ENCODE data around the gene PLK5.

Gene PLK5

DNA sequence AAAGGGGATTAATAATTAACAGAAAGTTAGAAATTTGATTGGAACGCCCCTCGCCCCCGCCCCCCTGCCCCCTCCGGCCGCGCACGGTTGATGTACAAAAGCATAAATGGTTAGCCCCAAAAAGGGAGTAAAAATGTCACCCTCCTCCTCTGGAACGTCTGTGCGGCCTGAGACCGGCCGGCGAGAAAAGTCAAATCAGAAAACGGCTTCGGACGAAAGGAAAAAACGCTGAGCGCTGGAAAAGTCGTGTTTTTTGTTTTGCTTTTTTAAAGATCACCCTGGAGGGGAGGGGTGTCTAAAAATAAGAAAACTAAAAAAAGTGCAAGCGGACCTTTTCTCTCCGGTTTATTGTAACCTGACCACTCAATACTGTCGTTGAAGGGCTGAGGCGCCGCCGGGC, 31.1 kb downstream of the PLK5 start:
- peaks cover 19% of the 10 kb centered on the region for H3K27me3 ChIP-seq
- no peak overlapping the region for H3K27ac ChIP-seq
- H3K4me3 ChIP-seq (ENCODE audit: low read depth in 1 of 2, low read length in 1 of 2) = no peak overlapping the region
- no peaks in the 10 kb centered on the region for H3K36me3 ChIP-seq
- no peaks in the 10 kb centered on the region for H3K4me1 ChIP-seq (ENCODE audit: control insufficient read depth in 1 of 2, insufficient read depth in 1 of 2, low read depth in 1 of 2, low read length in 1 of 2)
- TF ChIP-seq, protein P1, sequence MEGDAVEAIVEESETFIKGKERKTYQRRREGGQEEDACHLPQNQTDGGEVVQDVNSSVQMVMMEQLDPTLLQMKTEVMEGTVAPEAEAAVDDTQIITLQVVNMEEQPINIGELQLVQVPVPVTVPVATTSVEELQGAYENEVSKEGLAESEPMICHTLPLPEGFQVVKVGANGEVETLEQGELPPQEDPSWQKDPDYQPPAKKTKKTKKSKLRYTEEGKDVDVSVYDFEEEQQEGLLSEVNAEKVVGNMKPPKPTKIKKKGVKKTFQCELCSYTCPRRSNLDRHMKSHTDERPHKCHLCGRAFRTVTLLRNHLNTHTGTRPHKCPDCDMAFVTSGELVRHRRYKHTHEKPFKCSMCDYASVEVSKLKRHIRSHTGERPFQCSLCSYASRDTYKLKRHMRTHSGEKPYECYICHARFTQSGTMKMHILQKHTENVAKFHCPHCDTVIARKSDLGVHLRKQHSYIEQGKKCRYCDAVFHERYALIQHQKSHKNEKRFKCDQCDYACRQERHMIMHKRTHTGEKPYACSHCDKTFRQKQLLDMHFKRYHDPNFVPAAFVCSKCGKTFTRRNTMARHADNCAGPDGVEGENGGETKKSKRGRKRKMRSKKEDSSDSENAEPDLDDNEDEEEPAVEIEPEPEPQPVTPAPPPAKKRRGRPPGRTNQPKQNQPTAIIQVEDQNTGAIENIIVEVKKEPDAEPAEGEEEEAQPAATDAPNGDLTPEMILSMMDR (IDR thresholded peaks at IDR 0.05) = no peak
- H3K9me3 ChIP-seq = no peaks in the 10 kb centered on the region

DNA sequence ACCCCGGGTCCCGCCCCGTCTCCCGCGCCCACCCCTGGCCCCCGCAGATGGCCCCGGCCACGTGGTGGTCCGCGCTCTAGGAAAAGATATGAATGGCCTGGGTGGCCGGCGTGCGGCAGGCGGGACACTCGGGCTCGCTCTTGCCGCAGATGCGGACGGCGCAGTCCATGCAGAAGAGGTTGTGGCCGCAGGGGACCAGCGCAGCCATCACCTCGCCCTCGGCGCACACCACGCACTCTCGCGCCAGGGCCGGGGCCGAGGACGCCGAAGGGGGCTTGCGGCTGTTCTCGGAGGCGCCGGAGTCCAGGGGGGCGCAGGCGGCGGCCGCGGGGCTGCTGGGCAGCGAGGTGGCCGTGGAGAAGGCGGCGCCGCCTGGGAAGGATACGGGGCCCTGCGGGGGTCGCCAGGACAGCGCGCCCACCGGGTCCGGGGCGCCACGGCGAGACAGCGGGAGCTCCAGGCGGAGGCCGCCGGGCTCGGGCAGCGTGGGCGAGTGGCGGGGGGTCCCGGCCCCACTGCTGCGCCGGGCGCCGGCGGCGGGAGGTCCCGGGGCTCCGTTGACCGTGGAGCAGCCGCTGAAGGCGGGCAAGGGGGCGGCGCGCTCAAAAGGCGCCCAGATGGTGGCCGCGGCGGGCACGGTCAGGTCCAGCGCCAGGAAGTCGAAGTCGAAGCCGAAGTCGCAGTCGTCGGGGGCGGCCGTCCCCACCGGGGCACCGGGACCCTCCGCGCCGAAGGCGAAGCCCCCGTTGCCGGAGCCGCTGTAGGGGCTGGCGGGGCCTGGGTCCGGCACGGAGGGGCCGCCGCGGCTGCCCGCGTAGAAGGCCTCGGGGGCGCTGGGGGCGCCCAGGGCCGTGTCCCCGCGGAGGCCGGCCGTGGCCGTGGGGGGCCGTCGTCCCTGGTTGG, 31.9 kb downstream of the PLK5 start:
- H3K36me3 ChIP-seq = no peaks in the 10 kb centered on the region
- H3K9me3 ChIP-seq = no peaks in the 10 kb centered on the region
- H3K4me1 ChIP-seq (ENCODE audit: control insufficient read depth in 1 of 2, insufficient read depth in 1 of 2, low read depth in 1 of 2, low read length in 1 of 2) = no peaks in the 10 kb centered on the region
- H3K27me3 ChIP-seq = peaks cover 27% of the 10 kb centered on the region
- no peak overlapping the region for H3K27ac ChIP-seq
- H3K4me3 ChIP-seq (ENCODE audit: low read depth in 1 of 2, low read length in 1 of 2) = no peak overlapping the region
- TF ChIP-seq, protein P1 (IDR thresholded peaks at IDR 0.05) = no peak

DNA sequence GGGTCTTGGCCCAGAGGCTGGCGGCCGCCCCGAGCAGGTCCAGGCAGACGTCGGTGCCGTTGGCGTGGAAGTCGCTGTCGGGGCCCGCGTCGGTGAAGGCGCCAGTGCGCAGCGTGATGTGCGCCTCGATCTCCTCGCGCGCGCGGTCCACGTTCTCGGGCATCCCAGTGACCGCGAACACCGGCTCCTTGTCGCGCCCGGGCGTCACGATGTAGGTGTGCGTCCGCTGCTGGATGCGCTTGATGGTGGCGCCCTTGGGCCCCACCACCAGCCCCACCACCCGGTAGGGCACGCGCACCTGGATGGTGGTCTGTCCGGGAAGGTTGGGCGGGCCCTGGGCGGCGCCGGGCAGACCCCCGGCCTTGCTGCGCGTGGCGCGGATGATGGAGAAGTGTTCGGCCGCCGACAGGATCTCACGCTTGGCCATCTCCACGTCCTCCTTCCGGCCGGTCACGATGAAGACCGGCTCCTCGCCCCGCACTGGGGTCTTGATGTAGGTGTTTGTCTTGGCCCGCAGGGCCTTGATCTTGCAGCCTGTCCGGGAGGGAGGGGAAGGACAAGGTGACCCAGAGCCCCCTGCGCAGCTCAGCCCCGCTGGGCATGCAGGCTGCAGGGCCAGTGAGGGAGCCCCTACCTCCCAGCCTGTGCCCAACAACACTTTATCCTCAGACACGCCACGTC, 32.7 kb downstream of the PLK5 start:
- no peaks in the 10 kb centered on the region for H3K4me1 ChIP-seq (ENCODE audit: control insufficient read depth in 1 of 2, insufficient read depth in 1 of 2, low read depth in 1 of 2, low read length in 1 of 2)
- no peaks in the 10 kb centered on the region for H3K9me3 ChIP-seq
- no peak overlapping the region for H3K27ac ChIP-seq
- no peak overlapping the region for H3K4me3 ChIP-seq (ENCODE audit: low read depth in 1 of 2, low read length in 1 of 2)
- no peaks in the 10 kb centered on the region for H3K36me3 ChIP-seq
- H3K27me3 ChIP-seq = peaks cover 32% of the 10 kb centered on the region
- TF ChIP-seq, protein P1 (IDR thresholded peaks at IDR 0.05) = no peak

DNA sequence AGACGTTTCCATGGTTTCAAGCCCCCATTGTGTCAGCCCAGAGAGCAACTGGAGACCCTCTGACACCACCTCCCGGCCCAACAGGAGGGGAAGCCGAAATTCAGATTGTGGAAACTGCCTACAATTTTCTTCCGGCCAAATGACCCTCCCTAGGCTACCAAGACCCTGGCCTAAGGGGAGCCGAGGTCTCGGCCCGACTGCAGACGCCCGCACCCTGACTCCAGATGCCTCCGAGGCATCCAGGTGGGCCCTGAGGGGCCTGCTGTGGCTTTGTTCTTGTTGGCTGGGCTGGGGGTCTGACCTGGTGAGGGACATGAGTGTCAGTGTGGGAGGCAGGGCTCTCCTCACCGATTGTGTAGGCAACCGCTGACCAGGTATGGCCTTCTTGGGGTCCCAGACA, 34.7 kb downstream of the PLK5 start:
- Histone ChIP-seq H3K27me3 (peaks cover 39% of the 10 kb centered on the region), H3K9me3 (no peaks in the 10 kb centered on the region), H3K4me1 (ENCODE audit: control insufficient read depth in 1 of 2, insufficient read depth in 1 of 2, low read depth in 1 of 2, low read length in 1 of 2) (no peaks in the 10 kb centered on the region), H3K36me3 (no peaks in the 10 kb centered on the region), H3K4me3 (ENCODE audit: low read depth in 1 of 2, low read length in 1 of 2) (no peak overlapping the region), H3K27ac (no peak overlapping the region)
- TF ChIP-seq, protein P1 (IDR thresholded peaks at IDR 0.05) = no peak

DNA sequence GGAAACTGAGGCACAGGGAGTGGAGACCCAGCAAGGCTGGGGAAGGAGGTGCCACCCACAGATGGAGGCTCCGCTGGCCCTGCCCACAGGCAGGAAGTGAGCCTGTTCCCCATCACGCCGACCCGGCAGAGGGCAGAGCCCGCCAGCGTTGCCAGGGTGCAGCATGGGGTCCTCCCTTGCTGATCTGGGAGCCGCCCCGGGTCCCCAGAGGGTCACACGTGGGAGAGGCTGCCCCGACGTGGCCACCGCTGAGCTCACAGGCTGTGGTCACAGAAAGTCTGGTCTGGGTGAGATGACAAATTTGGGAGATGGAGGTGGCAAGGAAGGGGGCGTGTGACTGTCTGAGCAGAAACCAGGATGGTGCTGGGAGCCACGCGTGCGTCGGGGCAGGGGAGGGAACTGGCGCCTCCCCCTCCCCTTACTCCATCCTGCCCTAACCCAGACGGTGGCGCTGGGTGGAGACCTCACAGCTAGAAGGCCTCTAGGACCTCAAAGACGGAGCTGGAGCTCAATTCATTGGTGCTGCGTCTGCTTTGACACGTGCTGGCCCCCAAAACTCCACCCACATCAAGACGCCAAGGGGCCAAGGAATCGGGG, 36.5 kb downstream of the PLK5 start:
- peaks cover 57% of the 10 kb centered on the region for H3K27me3 ChIP-seq
- no peak overlapping the region for H3K27ac ChIP-seq
- no peaks in the 10 kb centered on the region for H3K9me3 ChIP-seq
- H3K36me3 ChIP-seq = no peaks in the 10 kb centered on the region
- H3K4me3 ChIP-seq (ENCODE audit: low read depth in 1 of 2, low read length in 1 of 2) = no peak overlapping the region
- TF ChIP-seq, protein P1 (IDR thresholded peaks at IDR 0.05) = no peak
- no peaks in the 10 kb centered on the region for H3K4me1 ChIP-seq (ENCODE audit: control insufficient read depth in 1 of 2, insufficient read depth in 1 of 2, low read depth in 1 of 2, low read length in 1 of 2)

All from neutrophil (primary cell).